Lung (tissue), 12 donors: ENCODE results near the gene KDM6A. TPM values are rescaled to one million over a fixed set of nuclear protein-coding genes. Genes with fewer than 3 reads are reported as not detected.
"Not testable (repeated sequence)": the region's sequence is repeated elsewhere in the genome, so short reads cannot be mapped to it uniquely, and the experiment has no call there.

Experiments
- ATAC-seq: fragments of 200-7000 bp; cut with Tn5 transposase; one replicate; pipeline ENCODE4 v1.9.1; 2020; ENCODE audit warnings: moderate number of reproducible peaks; ENCODE audit not compliant: insufficient read depth, low FRiP score
- DNase-seq, 3 donors: peaks; one replicate each; pipeline ENCODE4 v3.0.0-alpha.2; 2013 to 2017
- H3K27ac ChIP-seq, 2 donors: one replicate each; pipeline ENCODE4 v1.5.1; 2013; ENCODE audit warnings: mild to moderate bottlenecking in 2 of 2, moderate library complexity in 2 of 2, control low read depth in 1 of 2, inconsistent platforms in 1 of 2, low read depth in 1 of 2, low read length in 1 of 2
- H3K27me3 ChIP-seq, 3 donors: one replicate each; pipeline ENCODE4 v1.5.1; 2013; ENCODE audit warnings: low read length in 2 of 3; ENCODE audit not compliant: control insufficient read depth in 3 of 3, insufficient read depth in 3 of 3
- H3K36me3 ChIP-seq, 4 donors: one replicate each; pipeline ENCODE4 v1.5.1; 2013; ENCODE audit warnings: low read length in 4 of 4, mild to moderate bottlenecking in 1 of 4, moderate library complexity in 1 of 4; ENCODE audit not compliant: control insufficient read depth in 4 of 4, insufficient read depth in 4 of 4
- H3K4me1 ChIP-seq, 5 donors: one replicate each; pipeline ENCODE4 v1.5.1; 2013; ENCODE audit warnings: low read length in 5 of 5, mild to moderate bottlenecking in 2 of 5, moderate library complexity in 1 of 5; ENCODE audit not compliant: control insufficient read depth in 5 of 5, insufficient read depth in 5 of 5
- H3K4me3 ChIP-seq: one replicate; pipeline ENCODE4 v1.5.1; 2013; ENCODE audit warnings: mild to moderate bottlenecking, control low read depth, moderate library complexity
- H3K9ac ChIP-seq, 2 donors: one replicate each; pipeline ENCODE4 v1.5.1; 2013; ENCODE audit warnings: low read length in 2 of 2, control low read depth in 1 of 2; ENCODE audit not compliant: insufficient read depth in 1 of 2
- H3K9me3 ChIP-seq, 4 donors: one replicate each; pipeline ENCODE4 v1.5.1; 2013; ENCODE audit warnings: low read length in 3 of 4, mild to moderate bottlenecking in 1 of 4, moderate library complexity in 1 of 4; ENCODE audit not compliant: control insufficient read depth in 4 of 4, insufficient read depth in 3 of 4
- WGBS, 2 donors: extraction: QIAGEN DNeasy Blood & Tissue Kit; methylation state at CpG; one replicate each; pipeline ENCODE4 v1.1.7; 2013; 5-methylcytosine and 5-hydroxymethylcytosine counted together
- polyA plus RNA-seq, 2 donors: library from polyadenylated mRNA; stranded (reverse); fragments of 200-250 nt; gene quantifications; one replicate each; pipeline ENCODE4 v1.2.1, GENCODE V29; 2013
- total RNA-seq, 2 donors: library from RNA; depleted of rRNA in 1 of 2; stranded (reverse); fragments of >200 nt in 1 of 2; gene quantifications; one replicate each; pipeline ENCODE4 v1.2.1, GENCODE V29; 2014 to 2021
- TF ChIP-seq, protein P1 (sequence below): IDR thresholded peaks from 2 replicates; pipeline ENCODE4 v1.5.1; 2012; ENCODE audit warnings: mild to moderate bottlenecking; ENCODE audit errors: control extremely low read depth, extremely low read depth
- donor health status: control.
- donor health status: control.
- donor health status: Bipolar disorder and iron deficiency.
- donor health status: healthy.
- donor health status: DM: yes; HTN: yes; CAD: no.

The KDM6A gene
- total and polyA plus RNA-seq, 4 donors = 7.6 to 141 (median 23.5) TPM

GRCh38 chrX:45128896-45129454 is 256.0 kb downstream of the KDM6A start:
- Histone ChIP-seq H3K4me1 (no peaks in the 10 kb centered on the region), H3K4me3 (no peak overlapping the region), H3K9ac (no peak overlapping the region), H3K27ac (no peak overlapping the region), H3K27me3 (peaks cover 0 to 12% (median 3%) of the 10 kb centered on the region in 3 donors), H3K36me3 (no peaks in the 10 kb centered on the region), H3K9me3 (no peaks in the 10 kb centered on the region)
- no peak for ATAC-seq
- no peak for DNase-seq
- 82 to 96% methylated on average over 4 of the region's 4 CpGs for WGBS, 2 donors
- TF ChIP-seq, protein P1, sequence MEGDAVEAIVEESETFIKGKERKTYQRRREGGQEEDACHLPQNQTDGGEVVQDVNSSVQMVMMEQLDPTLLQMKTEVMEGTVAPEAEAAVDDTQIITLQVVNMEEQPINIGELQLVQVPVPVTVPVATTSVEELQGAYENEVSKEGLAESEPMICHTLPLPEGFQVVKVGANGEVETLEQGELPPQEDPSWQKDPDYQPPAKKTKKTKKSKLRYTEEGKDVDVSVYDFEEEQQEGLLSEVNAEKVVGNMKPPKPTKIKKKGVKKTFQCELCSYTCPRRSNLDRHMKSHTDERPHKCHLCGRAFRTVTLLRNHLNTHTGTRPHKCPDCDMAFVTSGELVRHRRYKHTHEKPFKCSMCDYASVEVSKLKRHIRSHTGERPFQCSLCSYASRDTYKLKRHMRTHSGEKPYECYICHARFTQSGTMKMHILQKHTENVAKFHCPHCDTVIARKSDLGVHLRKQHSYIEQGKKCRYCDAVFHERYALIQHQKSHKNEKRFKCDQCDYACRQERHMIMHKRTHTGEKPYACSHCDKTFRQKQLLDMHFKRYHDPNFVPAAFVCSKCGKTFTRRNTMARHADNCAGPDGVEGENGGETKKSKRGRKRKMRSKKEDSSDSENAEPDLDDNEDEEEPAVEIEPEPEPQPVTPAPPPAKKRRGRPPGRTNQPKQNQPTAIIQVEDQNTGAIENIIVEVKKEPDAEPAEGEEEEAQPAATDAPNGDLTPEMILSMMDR = no peak

GRCh38 chrX:45133465-45133864 is 260.5 kb downstream of the KDM6A start:
- H3K36me3 ChIP-seq = no peaks in the 10 kb centered on the region
- DNase-seq (no peak), ATAC-seq (no peak)
- TF ChIP-seq, protein P1 = no peak
- no peak overlapping the region for H3K9ac ChIP-seq
- 83 to 98% methylated on average over 3 of the region's 3 CpGs for WGBS, 2 donors
- H3K27ac ChIP-seq = no peak overlapping the region
- H3K4me3 ChIP-seq = no peak overlapping the region
- H3K4me1 ChIP-seq = no peaks in the 10 kb centered on the region
- H3K9me3 ChIP-seq = peaks cover 0 to under 1% (median 0%) of the 10 kb centered on the region in 4 donors
- peaks cover 0 to 14% (median 3%) of the 10 kb centered on the region in 3 donors for H3K27me3 ChIP-seq

DNA sequence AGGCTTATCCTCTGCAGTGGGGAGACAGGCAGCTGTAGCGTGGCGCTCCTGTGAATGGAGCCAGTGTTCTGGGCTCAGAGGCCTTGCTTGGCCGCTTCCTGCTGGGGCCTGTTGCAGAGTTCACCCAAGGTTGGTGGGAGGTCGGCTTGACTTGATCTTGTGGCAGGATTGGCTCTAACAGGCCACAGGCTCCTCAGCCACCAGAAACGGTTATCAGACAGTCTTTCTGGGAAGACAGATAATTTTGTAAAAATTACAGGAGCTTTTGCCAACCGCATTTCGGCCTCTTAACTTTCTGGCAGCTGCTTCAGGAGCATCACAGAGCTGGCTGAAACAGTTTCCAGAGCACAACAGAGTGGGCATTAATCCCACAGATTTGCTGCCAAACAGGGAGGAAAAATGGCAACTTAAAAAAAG is 261.3 kb downstream of the KDM6A start:
- Histone ChIP-seq H3K9me3 (peaks cover 0 to 2% (median 0%) of the 10 kb centered on the region in 4 donors), H3K4me3 (no peak overlapping the region), H3K36me3 (no peaks in the 10 kb centered on the region), H3K27ac (no peak overlapping the region), H3K9ac (no peak overlapping the region), H3K4me1 (no peaks in the 10 kb centered on the region), H3K27me3 (peaks cover 0 to 16% (median 3%) of the 10 kb centered on the region in 3 donors)
- WGBS, 2 donors = 74 to 87% methylated on average over 7 of the region's 7 CpGs
- ATAC-seq (no peak), DNase-seq (peak in 2 of 3 donors; percentile 48 to 51)
- TF ChIP-seq, protein P1 = no peak

DNA sequence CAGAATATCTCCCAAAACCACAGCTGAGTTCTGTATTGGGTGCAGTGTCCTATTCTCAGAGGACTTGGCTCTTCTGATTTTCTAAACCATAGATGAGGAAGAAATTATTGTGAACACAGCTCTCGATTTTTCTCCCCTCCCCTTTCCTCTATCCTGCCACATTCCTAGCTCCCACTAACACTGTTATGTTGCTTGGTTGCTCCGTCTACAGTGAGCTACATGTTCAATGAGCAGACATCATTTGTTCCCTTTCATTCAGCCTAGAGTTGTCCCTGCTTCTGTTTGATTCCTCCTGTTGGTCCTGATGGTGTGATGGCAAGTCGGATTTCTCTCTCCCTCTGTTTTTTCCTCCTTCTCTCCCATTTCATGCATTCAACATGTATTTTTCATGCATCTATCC is 261.8 kb downstream of the KDM6A start:
- Histone ChIP-seq H3K4me1 (no peaks in the 10 kb centered on the region), H3K4me3 (no peak overlapping the region), H3K27me3 (peaks cover 0 to 16% (median 3%) of the 10 kb centered on the region in 3 donors), H3K36me3 (no peaks in the 10 kb centered on the region), H3K9ac (no peak overlapping the region), H3K27ac (no peak overlapping the region), H3K9me3 (peaks cover 0 to 2% (median 0%) of the 10 kb centered on the region in 4 donors)
- 70 to 89% methylated on average over 3 of the region's 3 CpGs for WGBS, 2 donors
- DNase-seq (peak in 1 of 3 donors; percentile 30), ATAC-seq (no peak)
- TF ChIP-seq, protein P1 = no peak

GRCh38 chrX:45135391-45136075 is 262.5 kb downstream of the KDM6A start:
- WGBS, 2 donors = 81 to 98% methylated on average over 4 of the region's 4 CpGs

More at GRCh38 chrX:45135391-45136075, 262.5 kb downstream of the KDM6A start:
- ATAC-seq, H3K4me3 ChIP-seq, DNase-seq, H3K9me3 ChIP-seq, H3K9ac ChIP-seq, H3K27ac ChIP-seq, H3K36me3 ChIP-seq, H3K4me1 ChIP-seq: not testable (repeated sequence)
- H3K27me3 ChIP-seq = peaks cover 0 to 18% (median 3%) of the 10 kb centered on the region in 3 donors
